MM.1S (cell line): ENCODE data around the gene TNFRSF13B.

Experiments
- CTCF ChIP-seq: fragments of 300-600 bp; sonication (generic); IDR thresholded peaks from 2 replicates; pipeline ENCODE4 v1.5.1; 2016; ENCODE audit warnings: antibody characterized with exemption, low read length, mixed read lengths
- EZH2 ChIP-seq: fragments of 300-600 bp; sonication (generic); optimal IDR thresholded peaks from 2 replicates; pipeline ENCODE3; 2017; ENCODE audit warnings: low read depth, mild to moderate bottlenecking, antibody characterized with exemption, low read length, mixed read lengths
- EZH2phosphoT487 ChIP-seq: fragments of 300-600 bp; sonication (generic); IDR thresholded peaks from 2 replicates; pipeline ENCODE4 v1.6.1; 2018; ENCODE audit warnings: antibody characterized with exemption, low read length

- no peak for TF ChIP-seq CTCF
- no peak for TF ChIP-seq EZH2phosphoT487
- TF ChIP-seq EZH2 = no peak
These were observed 49.4 kb upstream of the TNFRSF13B start for GRCh38 chr17:17021194-17021863.
